OCI-LY3 (cell line): ENCODE data around the gene CYP2A7.

ENCODE experiments used
- CTCF ChIP-seq: fragments of 200-600, 300-600 bp; sonication (generic); IDR thresholded peaks from 2 replicates; pipeline ENCODE4 v1.5.1; 2014; ENCODE audit warnings: antibody characterized with exemption, low read length, low read depth
- EZH2phosphoT487 ChIP-seq: fragments of 200-600 bp; shearing (Covaris generic); IDR thresholded peaks from 2 replicates; pipeline ENCODE4 v1.6.1; 2018; ENCODE audit warnings: antibody characterized with exemption, mixed run types, low read depth

DNA sequence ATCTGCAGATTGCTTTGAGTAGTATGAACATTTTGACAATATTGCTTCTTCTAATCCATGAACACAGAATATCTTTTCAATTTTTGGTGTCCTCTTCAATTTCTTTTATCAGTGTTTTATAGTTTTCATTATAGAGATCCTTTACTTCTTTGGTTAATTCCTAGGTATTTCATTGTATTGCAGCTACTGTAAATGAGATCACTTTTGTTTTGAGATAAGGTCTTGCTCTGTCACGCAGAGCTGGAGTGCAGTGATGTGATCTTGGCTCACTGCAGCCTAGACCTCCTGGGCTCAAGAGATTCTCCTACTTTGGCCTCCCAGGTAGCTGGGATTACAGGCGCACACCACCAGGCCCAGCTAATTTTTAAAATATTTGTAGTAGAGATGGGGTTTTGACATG, 9.8 kb downstream of the CYP2A7 start:
- TF ChIP-seq CTCF (no peak), EZH2phosphoT487 (no peak)
